Embryonic facial prominence (tissue), 1 donor: ENCODE results near the gene PTCRA.

Source experiments
- DNase-seq: peaks from one replicate; pipeline ENCODE4 v3.0.0-alpha.2; 2016; ENCODE audit errors: extremely low spot score

Gene PTCRA

DNA sequence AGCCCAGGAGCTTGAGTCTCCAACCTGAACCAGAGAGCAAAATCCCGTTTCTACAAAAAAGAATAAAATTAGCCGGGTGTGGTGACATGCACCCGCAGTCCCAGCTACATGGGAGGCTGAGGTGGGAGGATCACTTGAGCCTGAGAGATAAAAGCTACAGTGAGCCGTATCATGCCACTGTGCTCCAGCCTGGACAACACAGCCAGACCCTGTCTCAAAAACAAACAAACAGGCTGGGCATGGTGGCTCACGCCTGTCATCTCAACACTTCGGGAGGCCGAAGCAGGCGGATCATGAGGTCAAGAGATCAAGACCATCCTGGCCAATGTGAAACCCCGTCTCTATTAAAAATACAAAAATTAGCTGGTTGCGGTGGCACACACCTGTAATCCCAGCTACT is 11.4 kb upstream of the PTCRA start:
- no peak for DNase-seq

GRCh38 chr6:42907336-42907735 is 8.5 kb upstream of the PTCRA start:
- DNase-seq, result no peak

DNA sequence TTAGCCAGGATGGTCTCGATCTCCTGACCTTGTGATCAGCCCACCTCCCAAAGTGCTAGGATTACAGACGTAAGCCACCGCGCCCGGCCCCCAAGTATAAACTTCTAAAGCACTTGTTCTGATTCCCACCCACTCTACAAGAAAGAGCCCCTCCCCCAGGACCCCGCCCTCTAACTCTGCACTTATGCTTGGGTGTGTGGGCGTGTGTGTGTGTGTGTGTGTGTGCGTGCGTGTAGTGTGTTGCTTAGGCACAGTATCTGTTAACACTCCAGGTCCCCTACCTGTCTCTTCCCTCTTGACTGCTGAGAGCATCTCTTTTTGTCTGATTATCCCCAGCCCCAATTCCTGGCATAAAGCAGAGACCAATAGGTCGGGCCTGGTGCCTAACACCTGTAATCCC is 6.0 kb upstream of the PTCRA start:
- no peak for DNase-seq

GRCh38 chr6:42911171-42912021 is 4.5 kb upstream of the PTCRA start:
- DNase-seq, result no peak

DNA sequence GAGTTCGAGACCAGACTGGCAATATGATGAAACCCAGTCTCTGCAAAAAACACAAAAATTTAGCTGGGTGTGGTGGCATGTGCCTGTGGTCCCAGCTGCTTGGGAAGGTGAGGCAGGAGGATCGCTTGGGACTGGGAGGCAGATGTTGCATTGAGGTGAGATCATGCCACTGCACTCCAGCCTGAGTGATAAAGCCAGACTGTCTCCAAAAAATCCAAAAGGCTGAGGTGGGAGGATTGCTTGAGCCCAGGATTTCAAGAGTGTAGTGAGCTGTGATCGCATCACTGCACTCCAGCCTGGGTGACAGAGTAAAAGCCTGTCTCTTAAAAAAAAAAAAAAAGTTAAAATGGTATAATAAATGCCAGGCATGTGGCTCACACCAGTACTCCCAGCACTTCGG is 1.3 kb upstream of the PTCRA start:
- no peak for DNase-seq

GRCh38 chr6:42916288-42916687 is 435 bp downstream of the PTCRA start:
- DNase-seq, result no peak

- DNase-seq, result no peak
These were observed 5.9 kb downstream of the PTCRA start for GRCh38 chr6:42921801-42922200.

DNA sequence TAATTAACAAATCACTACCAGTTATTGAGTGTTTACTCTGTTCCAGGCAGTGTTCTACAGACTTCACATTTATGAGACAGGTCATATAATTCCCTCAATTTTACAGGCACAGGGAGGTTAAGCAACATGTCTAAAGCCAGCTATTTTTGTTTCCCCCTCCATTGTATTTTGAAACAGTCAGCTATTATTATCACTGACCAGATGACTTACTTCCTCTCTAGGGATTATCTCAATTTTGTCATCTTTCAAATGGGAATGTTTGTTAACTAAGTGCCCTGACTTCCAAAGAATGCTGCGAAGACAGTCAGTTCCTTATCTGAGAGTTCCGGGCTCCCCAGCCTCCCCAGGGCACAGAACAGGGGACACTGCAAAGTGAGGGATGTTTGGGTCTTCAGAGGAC is 7.8 kb downstream of the PTCRA start:
- DNase-seq, result no peak

- no peak for DNase-seq
These were observed 9.5 kb downstream of the PTCRA start for GRCh38 chr6:42925248-42925857.

DNA sequence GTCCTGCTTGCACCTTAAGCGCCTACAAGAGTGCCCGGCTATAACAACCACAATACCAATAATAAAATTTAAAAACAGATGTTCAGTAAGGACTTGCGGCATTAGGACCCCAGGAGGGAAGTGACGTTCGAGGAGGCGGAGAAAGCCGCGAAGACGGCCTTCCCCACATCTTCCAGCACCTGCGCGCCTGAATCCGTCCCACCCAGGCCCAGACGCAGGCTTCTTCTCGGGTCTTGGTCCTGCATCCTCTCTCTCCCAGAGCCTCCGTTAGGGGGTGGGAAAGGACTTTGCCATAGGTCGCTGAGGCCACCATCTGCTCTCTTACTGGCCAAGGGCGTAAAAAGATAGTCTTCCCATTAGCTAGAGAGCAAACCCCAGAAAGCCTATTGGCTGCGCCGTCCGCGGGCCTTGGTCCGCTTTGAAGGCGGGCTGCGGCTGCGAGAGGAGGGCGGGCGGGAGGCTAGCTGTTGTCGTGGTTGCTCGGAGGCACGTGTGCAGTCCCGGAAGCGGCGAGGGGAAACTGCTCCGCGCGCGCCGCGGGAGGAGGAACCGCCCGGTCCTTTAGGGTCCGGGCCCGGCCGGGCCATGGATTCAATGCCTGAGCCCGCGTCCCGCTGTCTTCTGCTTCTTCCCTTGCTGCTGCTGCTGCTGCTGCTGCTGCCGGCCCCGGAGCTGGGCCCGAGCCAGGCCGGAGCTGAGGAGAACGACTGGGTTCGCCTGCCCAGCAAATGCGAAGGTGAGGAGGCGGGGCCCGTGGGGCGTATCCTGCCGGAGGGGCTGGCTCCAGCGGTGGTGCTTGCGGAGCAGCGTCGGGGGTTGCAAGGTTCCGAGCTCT is 13.3 kb downstream of the PTCRA start, which contains the start of gene CNPY3:
Gene CNPY3 (plus strand): TSS at position 495 of the 835 bp plus-strand sequence. CDS start 91 bp downstream, at position 586.
- peak; percentile 87 for DNase-seq

- DNase-seq, result peak; percentile 56
These were observed 14.0 kb downstream of the PTCRA start for GRCh38 chr6:42929821-42930360.

DNA sequence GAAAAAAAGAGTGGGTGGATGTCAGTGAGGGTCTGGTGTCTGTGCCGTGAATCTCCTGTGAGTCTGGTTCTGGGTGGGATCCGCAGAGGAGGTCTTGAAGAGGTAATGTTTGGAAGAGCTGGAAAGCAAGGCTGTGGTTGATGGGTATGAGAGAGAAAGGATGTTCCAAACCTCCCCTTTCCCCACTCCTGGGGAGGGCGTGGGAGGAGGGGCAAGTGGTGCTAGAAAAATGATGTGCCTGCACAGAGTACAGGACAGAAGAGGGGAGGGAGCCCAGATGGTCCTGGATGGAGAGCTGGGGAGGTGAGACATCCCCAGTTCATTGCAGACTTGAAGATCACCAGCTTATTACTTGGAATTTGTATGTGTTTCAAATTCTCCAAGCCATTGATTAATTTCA is 16.6 kb downstream of the PTCRA start:
- DNase-seq, result no peak

- DNase-seq, result no peak
These were observed 17.4 kb downstream of the PTCRA start for GRCh38 chr6:42933205-42933604.

GRCh38 chr6:42935322-42935721 is 19.5 kb downstream of the PTCRA start:
- DNase-seq, result no peak

DNA sequence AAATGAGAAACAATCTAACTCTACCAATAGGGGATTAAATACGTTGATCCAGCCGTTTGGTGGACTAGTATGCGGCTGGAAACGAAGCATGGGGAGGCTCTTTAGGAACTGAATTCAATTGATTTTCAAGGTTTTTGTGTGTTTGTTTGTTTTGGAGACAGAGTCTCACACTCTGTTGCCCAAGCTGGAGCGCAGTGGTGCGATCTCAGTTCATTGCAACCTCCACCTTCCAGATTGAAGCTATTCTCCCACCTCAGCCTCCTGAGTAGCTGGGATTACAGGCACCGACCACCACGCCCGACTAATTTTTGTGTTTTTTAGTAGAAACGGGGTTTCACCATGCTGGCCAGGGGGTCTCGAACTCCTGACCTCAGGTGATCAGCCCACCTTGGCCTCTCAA is 20.5 kb downstream of the PTCRA start:
- no peak for DNase-seq

DNA sequence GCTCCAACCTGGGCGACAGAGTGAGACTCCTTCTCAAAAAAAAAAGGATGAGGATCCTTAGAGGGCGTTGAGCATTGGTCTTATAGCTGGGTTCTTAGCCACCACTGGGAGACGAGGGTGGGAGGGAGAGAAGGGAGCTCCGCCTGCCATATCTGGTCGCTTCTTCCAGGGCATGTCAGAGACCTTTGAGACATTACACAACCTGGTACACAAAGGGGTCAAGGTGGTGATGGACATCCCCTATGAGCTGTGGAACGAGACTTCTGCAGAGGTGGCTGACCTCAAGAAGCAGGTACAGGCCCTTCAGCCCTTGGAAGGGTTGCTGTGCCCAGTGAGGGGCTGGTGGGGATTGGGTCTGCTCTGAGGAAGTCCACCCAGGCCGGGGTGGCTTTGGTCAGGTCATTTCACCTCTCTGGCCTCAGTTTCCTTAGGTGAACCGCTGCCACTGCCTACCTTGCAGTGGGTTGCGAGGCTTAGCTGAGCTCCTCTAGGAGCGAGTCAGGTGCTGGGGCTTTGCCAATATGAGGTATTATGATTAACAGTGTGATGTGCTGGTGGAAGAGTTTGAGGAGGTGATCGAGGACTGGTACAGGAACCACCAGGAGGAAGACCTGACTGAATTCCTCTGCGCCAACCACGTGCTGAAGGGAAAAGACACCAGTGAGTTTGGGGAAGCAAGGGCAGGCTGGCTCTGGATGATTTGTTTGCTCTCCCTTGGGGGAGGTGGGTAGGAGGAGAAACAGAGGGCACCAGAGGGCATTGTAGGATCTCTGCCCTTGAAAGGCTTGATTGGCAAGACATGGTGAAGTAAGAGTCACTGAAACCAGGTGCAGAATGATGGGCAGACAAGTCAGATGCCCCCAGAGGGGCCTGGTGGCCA is 21.9 kb downstream of the PTCRA start:
- DNase-seq, result no peak

- no peak for DNase-seq
These were observed 22.6 kb downstream of the PTCRA start for GRCh38 chr6:42938428-42938796.

GRCh38 chr6:42938987-42939809 is 23.3 kb downstream of the PTCRA start:
- no peak for DNase-seq

DNA sequence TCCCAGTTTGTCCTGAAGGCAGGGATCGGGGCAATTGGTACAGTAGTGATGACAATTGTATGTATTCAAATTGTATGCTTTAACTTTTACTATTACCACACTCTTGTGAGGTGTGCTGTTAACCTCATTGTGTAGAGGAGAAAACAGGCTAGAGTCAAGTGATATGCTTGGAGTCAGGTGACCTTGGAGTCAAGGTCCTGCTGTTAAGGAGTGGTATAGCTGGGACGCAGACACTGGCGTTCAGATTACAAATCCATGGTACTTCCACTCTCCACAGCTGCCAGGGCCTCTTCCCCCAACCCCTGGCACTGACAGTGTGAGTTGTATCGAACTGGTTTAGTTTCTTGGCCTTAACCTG is 23.9 kb downstream of the PTCRA start:
- DNase-seq, result no peak

DNA sequence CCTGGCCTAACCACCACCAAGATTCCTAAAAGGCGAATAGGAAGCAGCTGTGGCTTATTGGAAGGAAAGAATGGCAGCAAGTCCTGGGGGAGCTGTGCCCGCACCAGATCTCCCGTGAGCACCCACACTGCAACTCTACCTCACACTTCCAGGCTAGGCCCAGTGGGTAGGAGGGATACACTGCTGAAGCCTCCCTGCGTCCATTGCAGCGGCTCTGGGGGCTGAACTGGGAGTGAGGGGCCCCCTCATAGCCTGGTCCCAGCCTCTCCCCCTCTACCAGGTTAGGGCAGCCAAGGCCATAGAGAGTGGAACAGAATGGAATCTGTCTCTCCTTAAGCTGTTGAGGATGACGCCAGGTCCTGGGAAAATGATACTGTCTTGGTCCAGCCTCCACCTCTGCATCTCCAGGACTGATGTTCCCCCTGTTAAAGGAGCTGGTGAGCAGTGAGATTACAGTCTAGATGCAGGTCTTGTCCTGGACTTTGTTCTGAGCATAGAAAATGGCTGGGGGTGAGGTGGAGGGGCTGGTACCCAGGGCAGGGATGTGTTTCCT is 24.7 kb downstream of the PTCRA start:
- DNase-seq, result no peak
